ENCODE measurements around the gene ADCY9.

ADCY9 gene

DNA sequence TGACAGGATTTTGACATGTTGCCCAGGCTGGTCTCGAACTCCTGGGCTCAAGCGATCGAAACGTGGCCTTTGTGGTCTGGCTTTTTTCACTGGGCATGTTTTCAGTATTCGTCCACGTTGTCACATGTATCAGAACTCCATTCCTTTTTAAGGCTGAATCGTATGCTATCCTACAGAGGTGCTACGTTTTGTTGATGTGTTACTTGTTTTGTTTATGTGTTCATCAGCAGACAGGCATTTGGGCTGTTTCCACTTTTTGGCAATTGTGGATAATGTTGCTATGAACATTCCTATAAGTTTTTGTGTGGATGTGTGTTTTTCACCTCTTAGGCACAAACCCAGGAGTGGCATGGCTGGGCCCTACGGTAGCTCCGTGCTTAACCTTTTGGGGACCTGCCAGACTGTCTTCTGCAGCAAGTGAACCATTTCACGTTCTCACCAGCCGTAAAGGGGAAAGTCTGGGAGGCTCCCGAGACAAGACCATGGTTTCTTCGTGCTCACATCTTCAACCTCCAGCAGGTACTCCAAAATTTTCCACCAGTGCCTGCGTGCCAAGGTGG is 26.9 kb downstream of the ADCY9 start:
- H3K27ac ChIP-seq (ENCODE audit: extremely low read depth, low read depth, low read length): no peak overlapping the region
- CTCF ChIA-PET: no interaction called here
- POLR2A ChIA-PET: no interaction called here
- no peak for TF ChIP-seq ZNF184 (tag by site-specific recombination; IDR thresholded peaks at IDR 0.05)
- no peak for TF ChIP-seq ZXDB (tag by site-specific recombination; IDR thresholded peaks at IDR 0.05)
- TF ChIP-seq ZNF660 (tag by site-specific recombination; IDR thresholded peaks at IDR 0.05): no peak
- no peak for TF ChIP-seq ZNF223 (tag by site-specific recombination; IDR thresholded peaks at IDR 0.05)
- no peak for TF ChIP-seq ZNF776 (tag by site-specific recombination; IDR thresholded peaks at IDR 0.05; ENCODE audit: borderline replicate concordance)
- TF ChIP-seq, protein P1, sequence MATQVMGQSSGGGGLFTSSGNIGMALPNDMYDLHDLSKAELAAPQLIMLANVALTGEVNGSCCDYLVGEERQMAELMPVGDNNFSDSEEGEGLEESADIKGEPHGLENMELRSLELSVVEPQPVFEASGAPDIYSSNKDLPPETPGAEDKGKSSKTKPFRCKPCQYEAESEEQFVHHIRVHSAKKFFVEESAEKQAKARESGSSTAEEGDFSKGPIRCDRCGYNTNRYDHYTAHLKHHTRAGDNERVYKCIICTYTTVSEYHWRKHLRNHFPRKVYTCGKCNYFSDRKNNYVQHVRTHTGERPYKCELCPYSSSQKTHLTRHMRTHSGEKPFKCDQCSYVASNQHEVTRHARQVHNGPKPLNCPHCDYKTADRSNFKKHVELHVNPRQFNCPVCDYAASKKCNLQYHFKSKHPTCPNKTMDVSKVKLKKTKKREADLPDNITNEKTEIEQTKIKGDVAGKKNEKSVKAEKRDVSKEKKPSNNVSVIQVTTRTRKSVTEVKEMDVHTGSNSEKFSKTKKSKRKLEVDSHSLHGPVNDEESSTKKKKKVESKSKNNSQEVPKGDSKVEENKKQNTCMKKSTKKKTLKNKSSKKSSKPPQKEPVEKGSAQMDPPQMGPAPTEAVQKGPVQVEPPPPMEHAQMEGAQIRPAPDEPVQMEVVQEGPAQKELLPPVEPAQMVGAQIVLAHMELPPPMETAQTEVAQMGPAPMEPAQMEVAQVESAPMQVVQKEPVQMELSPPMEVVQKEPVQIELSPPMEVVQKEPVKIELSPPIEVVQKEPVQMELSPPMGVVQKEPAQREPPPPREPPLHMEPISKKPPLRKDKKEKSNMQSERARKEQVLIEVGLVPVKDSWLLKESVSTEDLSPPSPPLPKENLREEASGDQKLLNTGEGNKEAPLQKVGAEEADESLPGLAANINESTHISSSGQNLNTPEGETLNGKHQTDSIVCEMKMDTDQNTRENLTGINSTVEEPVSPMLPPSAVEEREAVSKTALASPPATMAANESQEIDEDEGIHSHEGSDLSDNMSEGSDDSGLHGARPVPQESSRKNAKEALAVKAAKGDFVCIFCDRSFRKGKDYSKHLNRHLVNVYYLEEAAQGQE (tag by site-specific recombination; IDR thresholded peaks at IDR 0.05): no peak
- TF ChIP-seq, protein P2, sequence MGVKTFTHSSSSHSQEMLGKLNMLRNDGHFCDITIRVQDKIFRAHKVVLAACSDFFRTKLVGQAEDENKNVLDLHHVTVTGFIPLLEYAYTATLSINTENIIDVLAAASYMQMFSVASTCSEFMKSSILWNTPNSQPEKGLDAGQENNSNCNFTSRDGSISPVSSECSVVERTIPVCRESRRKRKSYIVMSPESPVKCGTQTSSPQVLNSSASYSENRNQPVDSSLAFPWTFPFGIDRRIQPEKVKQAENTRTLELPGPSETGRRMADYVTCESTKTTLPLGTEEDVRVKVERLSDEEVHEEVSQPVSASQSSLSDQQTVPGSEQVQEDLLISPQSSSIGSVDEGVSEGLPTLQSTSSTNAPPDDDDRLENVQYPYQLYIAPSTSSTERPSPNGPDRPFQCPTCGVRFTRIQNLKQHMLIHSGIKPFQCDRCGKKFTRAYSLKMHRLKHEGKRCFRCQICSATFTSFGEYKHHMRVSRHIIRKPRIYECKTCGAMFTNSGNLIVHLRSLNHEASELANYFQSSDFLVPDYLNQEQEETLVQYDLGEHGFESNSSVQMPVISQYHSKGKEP (tag by site-specific recombination; IDR thresholded peaks at IDR 0.05): no peak
- TF ChIP-seq, protein P3, sequence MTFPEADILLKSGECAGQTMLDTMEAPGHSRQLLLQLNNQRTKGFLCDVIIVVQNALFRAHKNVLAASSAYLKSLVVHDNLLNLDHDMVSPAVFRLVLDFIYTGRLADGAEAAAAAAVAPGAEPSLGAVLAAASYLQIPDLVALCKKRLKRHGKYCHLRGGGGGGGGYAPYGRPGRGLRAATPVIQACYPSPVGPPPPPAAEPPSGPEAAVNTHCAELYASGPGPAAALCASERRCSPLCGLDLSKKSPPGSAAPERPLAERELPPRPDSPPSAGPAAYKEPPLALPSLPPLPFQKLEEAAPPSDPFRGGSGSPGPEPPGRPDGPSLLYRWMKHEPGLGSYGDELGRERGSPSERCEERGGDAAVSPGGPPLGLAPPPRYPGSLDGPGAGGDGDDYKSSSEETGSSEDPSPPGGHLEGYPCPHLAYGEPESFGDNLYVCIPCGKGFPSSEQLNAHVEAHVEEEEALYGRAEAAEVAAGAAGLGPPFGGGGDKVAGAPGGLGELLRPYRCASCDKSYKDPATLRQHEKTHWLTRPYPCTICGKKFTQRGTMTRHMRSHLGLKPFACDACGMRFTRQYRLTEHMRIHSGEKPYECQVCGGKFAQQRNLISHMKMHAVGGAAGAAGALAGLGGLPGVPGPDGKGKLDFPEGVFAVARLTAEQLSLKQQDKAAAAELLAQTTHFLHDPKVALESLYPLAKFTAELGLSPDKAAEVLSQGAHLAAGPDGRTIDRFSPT (tag by site-specific recombination; IDR thresholded peaks at IDR 0.05): no peak
- no peak for TF ChIP-seq ZNF433 (tag by site-specific recombination; IDR thresholded peaks at IDR 0.05; ENCODE audit: low read depth)
- no peak for TF ChIP-seq YY1 (tag by site-specific recombination; IDR thresholded peaks at IDR 0.05)
- TF ChIP-seq ZNF514 (tag by site-specific recombination; IDR thresholded peaks at IDR 0.05): no peak
- TF ChIP-seq SP2 (tag by site-specific recombination; IDR thresholded peaks at IDR 0.05): no peak
- no peak for TF ChIP-seq SCRT1 (tag by site-specific recombination; IDR thresholded peaks at IDR 0.05; ENCODE audit: borderline replicate concordance)
- TF ChIP-seq KLF1 (tag by site-specific recombination; IDR thresholded peaks at IDR 0.05): no peak
- no peak overlapping the region for H3K4me3 ChIP-seq (ENCODE audit: low read depth, low read length)
- H3K36me3 ChIP-seq (ENCODE audit: control insufficient read depth in 2 of 2, insufficient read depth in 1 of 2, low read length in 2 of 2): no peaks in the 10 kb centered on the region
- H3K9me3 ChIP-seq (ENCODE audit: control insufficient read depth, insufficient read depth, low read depth, low read length): no peaks in the 10 kb centered on the region
- H3K4me1 ChIP-seq (ENCODE audit: control insufficient read depth, insufficient read depth, low read length): peaks cover 4% of the 10 kb centered on the region; the same call in 1 of the 2 replicates

DNA sequence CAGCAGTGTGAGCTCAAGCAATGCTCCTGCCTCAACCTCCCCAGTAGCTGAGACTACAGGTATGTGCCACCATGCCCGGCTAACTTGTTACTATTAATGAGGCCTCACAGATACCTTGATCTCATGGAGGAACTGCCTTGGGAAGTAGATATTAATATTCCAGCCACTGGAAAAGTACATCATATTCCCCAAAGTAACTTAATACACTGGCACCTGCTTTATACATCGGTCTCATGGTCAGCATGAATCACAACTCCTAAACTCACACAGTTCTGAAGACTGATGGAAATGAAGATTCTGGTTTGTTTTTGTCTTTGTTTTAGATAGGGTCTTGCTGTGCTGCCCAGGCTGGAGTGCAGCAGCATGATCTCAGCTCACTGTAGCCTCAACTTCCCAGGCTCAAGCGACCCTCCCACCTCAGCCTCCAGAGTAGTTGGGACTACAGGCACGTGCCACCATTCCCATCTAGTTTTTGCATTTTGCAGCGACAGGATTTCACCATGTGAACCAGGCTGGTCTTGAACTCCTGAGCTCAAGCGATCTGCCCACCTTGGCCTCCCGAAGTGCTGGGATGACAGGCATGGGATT is 28.2 kb downstream of the ADCY9 start:
- no peaks in the 10 kb centered on the region for H3K36me3 ChIP-seq (ENCODE audit: control insufficient read depth in 2 of 2, insufficient read depth in 1 of 2, low read length in 2 of 2)
- ChIA-PET CTCF (no interaction called here), POLR2A (no interaction called here)
- TF ChIP-seq, protein P1 (tag by site-specific recombination; IDR thresholded peaks at IDR 0.05): no peak
- TF ChIP-seq ZNF292 (tag by site-specific recombination; IDR thresholded peaks at IDR 0.05; ENCODE audit: borderline replicate concordance, low read depth): no peak
- TF ChIP-seq, protein P4, sequence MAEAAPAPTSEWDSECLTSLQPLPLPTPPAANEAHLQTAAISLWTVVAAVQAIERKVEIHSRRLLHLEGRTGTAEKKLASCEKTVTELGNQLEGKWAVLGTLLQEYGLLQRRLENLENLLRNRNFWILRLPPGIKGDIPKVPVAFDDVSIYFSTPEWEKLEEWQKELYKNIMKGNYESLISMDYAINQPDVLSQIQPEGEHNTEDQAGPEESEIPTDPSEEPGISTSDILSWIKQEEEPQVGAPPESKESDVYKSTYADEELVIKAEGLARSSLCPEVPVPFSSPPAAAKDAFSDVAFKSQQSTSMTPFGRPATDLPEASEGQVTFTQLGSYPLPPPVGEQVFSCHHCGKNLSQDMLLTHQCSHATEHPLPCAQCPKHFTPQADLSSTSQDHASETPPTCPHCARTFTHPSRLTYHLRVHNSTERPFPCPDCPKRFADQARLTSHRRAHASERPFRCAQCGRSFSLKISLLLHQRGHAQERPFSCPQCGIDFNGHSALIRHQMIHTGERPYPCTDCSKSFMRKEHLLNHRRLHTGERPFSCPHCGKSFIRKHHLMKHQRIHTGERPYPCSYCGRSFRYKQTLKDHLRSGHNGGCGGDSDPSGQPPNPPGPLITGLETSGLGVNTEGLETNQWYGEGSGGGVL (tag by site-specific recombination; IDR thresholded peaks at IDR 0.05): no peak
- TF ChIP-seq ZNF133 (tag by site-specific recombination; IDR thresholded peaks at IDR 0.05): no peak
- no peak for TF ChIP-seq ZNF324 (tag by site-specific recombination; IDR thresholded peaks at IDR 0.05)
- no peak for TF ChIP-seq ZNF626 (tag by site-specific recombination; IDR thresholded peaks at IDR 0.05)
- no peak for TF ChIP-seq REPIN1 (tag by site-specific recombination; IDR thresholded peaks at IDR 0.05; ENCODE audit: low read depth)
- no peak overlapping the region for H3K27ac ChIP-seq (ENCODE audit: extremely low read depth, low read depth, low read length)
- no peaks in the 10 kb centered on the region for H3K9me3 ChIP-seq (ENCODE audit: control insufficient read depth, insufficient read depth, low read depth, low read length)
- no peak overlapping the region for H3K4me3 ChIP-seq (ENCODE audit: low read depth, low read length)
- H3K4me1 ChIP-seq (ENCODE audit: control insufficient read depth, insufficient read depth, low read length): no peaks in the 10 kb centered on the region
